ENCODE results near the gene HRH3.

The HRH3 gene

GRCh38 chr20:62208795-62209755, 11.0 kb downstream of the HRH3 start:
- TF ChIP-seq, protein P1, sequence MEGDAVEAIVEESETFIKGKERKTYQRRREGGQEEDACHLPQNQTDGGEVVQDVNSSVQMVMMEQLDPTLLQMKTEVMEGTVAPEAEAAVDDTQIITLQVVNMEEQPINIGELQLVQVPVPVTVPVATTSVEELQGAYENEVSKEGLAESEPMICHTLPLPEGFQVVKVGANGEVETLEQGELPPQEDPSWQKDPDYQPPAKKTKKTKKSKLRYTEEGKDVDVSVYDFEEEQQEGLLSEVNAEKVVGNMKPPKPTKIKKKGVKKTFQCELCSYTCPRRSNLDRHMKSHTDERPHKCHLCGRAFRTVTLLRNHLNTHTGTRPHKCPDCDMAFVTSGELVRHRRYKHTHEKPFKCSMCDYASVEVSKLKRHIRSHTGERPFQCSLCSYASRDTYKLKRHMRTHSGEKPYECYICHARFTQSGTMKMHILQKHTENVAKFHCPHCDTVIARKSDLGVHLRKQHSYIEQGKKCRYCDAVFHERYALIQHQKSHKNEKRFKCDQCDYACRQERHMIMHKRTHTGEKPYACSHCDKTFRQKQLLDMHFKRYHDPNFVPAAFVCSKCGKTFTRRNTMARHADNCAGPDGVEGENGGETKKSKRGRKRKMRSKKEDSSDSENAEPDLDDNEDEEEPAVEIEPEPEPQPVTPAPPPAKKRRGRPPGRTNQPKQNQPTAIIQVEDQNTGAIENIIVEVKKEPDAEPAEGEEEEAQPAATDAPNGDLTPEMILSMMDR (IDR thresholded peaks at IDR 0.05; ENCODE audit: extremely low read depth, insufficient read depth, missing control alignments), result no peak
- in situ Hi-C loops (cut with MboI; ENCODE audit: low pct_unique_long_range_greater_than_20kb, low sequenced_read_pairs, unreplicated experiment), result no loop called here
- no peak for DNase-seq (ENCODE audit: low spot score)

DNA sequence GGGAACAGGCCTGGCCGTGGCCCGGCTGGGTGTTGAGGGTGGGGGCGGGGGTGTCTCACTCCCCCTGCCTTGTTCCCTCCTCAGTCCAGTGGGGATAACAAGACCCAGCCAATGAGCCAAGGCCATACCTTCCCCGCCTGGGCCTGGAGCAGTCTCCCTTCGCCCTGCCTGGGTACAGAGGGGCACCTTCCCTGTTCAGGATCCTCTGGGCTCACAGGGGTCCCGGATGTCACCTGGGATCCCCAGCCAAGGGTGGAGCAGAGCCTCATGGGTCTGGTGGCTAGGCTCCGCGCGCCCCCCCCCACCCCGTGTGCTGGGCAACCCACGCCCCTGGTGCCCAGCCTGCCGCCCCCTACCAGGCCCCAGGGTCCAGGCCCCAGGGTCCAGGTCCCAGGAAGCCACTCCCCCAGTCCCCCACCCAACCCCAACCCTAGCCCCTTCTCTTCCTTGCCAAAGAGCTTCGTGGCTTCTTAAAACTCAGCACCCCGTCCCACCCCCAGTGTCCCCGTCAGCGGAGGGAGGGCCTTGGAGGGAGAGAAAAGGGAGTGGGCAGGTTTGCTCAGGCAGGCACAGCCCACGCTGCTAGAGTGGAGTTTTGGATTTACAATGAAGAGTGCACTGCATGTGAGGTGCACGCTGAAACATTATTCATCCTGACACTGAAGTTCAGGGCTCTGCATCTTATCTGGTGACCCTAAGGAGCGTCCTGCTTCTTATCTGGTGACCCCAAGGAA, 11.8 kb downstream of the HRH3 start:
- TF ChIP-seq, protein P1 (IDR thresholded peaks at IDR 0.05; ENCODE audit: extremely low read depth, insufficient read depth, missing control alignments), result no peak
- in situ Hi-C loops (cut with MboI; ENCODE audit: low pct_unique_long_range_greater_than_20kb, low sequenced_read_pairs, unreplicated experiment), result no loop called here
- DNase-seq (ENCODE audit: low spot score), result no peak

GRCh38 chr20:62206388-62206775, 13.7 kb downstream of the HRH3 start:
- DNase-seq (ENCODE audit: low spot score), result no peak
- in situ Hi-C loops (cut with MboI; ENCODE audit: low pct_unique_long_range_greater_than_20kb, low sequenced_read_pairs, unreplicated experiment), result no loop called here
- TF ChIP-seq, protein P1 (IDR thresholded peaks at IDR 0.05; ENCODE audit: extremely low read depth, insufficient read depth, missing control alignments), result no peak

DNA sequence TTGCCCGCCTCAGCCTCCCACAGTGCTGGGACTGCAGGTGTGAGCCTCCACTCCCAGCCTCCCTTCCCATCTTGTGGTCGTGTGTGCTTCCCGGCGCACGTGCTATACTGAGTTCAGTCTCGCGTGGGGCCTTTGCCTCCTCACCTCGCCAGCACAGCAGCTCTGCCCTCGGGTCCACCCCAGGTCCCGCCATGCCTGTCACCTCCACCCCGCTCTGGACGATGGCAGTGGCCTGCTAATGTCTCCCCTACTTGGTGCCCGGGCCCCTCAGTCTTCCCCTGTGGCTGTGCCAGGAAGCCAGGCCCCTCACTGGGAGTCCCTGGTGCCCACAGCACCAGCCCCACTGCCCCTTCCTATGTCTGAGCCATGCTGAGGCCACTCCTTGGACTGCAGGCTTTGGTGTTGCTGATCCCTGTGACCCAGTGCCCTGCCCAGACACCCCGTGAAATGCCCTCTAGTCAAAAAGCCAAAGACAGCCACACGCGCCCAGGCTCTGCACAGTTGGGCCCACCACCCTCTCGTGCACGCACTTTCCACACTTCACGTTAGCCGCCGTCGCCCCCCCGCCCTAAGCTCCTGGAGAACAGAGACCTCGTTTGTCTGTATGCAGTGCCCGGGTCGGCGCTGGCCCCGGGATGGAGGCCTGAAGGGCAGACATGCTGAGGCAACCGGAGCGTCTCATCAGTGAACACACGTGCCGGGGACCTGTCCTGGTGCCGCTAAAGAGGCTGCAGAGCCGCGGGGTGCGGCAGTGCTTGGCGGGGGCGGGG, 14.3 kb downstream of the HRH3 start:
- in situ Hi-C loops (cut with MboI; ENCODE audit: low pct_unique_long_range_greater_than_20kb, low sequenced_read_pairs, unreplicated experiment), result no loop called here
- TF ChIP-seq, protein P1 (IDR thresholded peaks at IDR 0.05; ENCODE audit: extremely low read depth, insufficient read depth, missing control alignments), result no peak
- no peak for DNase-seq (ENCODE audit: low spot score)

DNA sequence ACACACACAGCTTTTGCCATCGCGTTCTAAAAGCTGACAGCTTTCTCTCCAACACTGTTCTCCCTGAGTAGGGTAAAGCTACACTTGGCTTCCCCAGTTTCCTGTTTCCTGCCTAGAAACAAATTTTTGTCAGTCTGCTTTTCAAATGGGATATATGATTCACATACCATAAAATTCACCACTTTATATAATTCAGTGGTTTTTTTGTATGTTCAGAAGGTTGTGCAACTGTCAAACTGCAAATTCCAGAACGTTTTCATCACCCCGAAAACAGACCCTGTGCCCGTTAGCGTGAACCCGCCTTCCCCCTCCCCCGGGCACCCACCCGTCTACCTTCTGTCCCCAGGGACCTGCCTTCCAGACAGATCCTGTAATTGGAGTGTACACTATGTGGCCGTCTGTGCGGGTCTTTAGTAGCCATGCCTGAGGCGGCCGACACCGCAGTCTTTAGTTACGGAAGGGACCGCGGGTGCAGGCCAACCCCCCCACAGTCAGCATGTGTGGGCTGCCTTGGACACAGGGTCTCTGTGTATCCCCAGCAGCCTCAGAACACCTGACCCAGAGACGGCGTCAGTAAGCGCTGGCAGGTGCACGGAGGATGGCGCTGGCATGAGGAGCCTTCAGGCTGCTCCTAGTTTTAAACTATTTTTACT, 16.6 kb downstream of the HRH3 start:
- no peak for DNase-seq (ENCODE audit: low spot score)
- TF ChIP-seq, protein P1 (IDR thresholded peaks at IDR 0.05; ENCODE audit: extremely low read depth, insufficient read depth, missing control alignments), result no peak
- in situ Hi-C loops (cut with MboI; ENCODE audit: low pct_unique_long_range_greater_than_20kb, low sequenced_read_pairs, unreplicated experiment), result no loop called here
